Measurements from ENCODE around the gene TNIK.

Gene TNIK

GRCh38 chr3:171495413-171495812 is 35.2 kb upstream of the TNIK start:
- TF ChIP-seq TAF1 (IDR thresholded peaks at IDR 0.05; ENCODE audit: borderline replicate concordance, insufficient read depth, low read length) (no peak), POLR2AphosphoS5 (IDR thresholded peaks at IDR 0.05; ENCODE audit: low read depth, low read length) (no peak)
- TF ChIP-seq, protein P1, sequence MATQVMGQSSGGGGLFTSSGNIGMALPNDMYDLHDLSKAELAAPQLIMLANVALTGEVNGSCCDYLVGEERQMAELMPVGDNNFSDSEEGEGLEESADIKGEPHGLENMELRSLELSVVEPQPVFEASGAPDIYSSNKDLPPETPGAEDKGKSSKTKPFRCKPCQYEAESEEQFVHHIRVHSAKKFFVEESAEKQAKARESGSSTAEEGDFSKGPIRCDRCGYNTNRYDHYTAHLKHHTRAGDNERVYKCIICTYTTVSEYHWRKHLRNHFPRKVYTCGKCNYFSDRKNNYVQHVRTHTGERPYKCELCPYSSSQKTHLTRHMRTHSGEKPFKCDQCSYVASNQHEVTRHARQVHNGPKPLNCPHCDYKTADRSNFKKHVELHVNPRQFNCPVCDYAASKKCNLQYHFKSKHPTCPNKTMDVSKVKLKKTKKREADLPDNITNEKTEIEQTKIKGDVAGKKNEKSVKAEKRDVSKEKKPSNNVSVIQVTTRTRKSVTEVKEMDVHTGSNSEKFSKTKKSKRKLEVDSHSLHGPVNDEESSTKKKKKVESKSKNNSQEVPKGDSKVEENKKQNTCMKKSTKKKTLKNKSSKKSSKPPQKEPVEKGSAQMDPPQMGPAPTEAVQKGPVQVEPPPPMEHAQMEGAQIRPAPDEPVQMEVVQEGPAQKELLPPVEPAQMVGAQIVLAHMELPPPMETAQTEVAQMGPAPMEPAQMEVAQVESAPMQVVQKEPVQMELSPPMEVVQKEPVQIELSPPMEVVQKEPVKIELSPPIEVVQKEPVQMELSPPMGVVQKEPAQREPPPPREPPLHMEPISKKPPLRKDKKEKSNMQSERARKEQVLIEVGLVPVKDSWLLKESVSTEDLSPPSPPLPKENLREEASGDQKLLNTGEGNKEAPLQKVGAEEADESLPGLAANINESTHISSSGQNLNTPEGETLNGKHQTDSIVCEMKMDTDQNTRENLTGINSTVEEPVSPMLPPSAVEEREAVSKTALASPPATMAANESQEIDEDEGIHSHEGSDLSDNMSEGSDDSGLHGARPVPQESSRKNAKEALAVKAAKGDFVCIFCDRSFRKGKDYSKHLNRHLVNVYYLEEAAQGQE (IDR thresholded peaks at IDR 0.05; ENCODE audit: insufficient read depth in 1 of 2, low read depth in 2 of 2, low read length in 2 of 2): no peak

DNA sequence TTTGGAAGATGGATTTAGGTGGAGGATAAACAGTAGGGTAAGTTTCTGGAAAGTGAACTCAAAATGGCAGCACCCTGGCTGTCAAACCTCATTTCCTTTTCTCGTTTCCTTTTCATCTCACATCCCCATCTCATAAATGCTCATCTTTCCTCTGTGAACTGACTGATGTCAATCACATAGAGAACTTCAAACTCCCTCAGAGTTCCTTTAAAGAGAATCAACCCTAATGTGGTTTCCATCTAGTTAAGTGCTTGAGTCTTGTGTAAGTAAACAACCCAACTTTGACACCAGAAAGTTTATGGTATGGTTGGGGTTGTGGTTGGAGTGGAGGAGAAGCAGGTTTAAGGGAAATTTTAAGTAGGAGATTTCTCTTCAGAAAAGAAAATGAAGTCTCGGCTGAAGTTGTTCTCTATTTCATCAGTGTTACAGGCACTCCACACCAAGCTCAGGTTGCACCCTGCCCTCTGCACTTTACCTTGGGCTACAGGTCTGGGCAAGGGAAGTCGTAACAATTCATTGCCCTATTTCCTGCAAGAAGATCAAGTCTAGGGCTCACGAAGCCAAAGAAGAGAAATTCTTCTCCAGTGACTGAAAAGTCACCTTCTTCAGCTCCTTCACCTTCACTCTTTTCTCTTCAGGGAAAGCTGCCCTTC is 34.4 kb upstream of the TNIK start:
- TF ChIP-seq TAF1 (IDR thresholded peaks at IDR 0.05; ENCODE audit: borderline replicate concordance, insufficient read depth, low read length): no peak
- no peak for TF ChIP-seq SIN3A (IDR thresholded peaks at IDR 0.05; ENCODE audit: borderline replicate concordance, insufficient read depth, low read length)
- TF ChIP-seq, protein P1 (IDR thresholded peaks at IDR 0.05; ENCODE audit: insufficient read depth in 1 of 2, low read depth in 2 of 2, low read length in 2 of 2): no peak
- no peak for TF ChIP-seq POLR2AphosphoS5 (IDR thresholded peaks at IDR 0.05; ENCODE audit: low read depth, low read length)
- no peak for TF ChIP-seq FOXP2 (optimal IDR thresholded peaks at IDR 0.05; ENCODE audit: borderline replicate concordance, extremely low read depth, extremely low read length, insufficient read depth)

DNA sequence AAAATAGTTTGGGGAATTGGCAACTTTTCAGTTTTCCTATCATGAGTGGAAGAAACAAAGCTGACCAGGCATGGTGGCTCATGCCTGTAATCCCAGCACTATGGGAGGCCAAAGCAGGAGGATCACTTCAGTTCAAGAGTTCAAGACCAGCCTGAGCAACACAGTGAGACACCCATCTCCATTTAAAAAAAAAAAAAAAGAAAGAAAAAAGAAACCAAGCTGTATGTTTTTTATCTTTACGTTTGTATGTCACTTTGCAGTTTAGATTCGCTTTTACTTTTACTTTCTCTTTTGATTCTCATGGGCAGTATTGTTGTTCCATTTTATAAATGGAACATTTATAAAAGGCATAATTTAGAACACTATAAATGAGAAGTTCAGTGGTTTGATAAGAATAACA is 31.2 kb upstream of the TNIK start:
- no peak for TF ChIP-seq FOXP2 (optimal IDR thresholded peaks at IDR 0.05; ENCODE audit: borderline replicate concordance, extremely low read depth, extremely low read length, insufficient read depth)
- no peak for TF ChIP-seq POLR2AphosphoS5 (IDR thresholded peaks at IDR 0.05; ENCODE audit: low read depth, low read length)
- TF ChIP-seq, protein P1 (IDR thresholded peaks at IDR 0.05; ENCODE audit: insufficient read depth in 1 of 2, low read depth in 2 of 2, low read length in 2 of 2): no peak
- no peak for TF ChIP-seq TAF1 (IDR thresholded peaks at IDR 0.05; ENCODE audit: borderline replicate concordance, insufficient read depth, low read length)
- no peak for TF ChIP-seq SIN3A (IDR thresholded peaks at IDR 0.05; ENCODE audit: borderline replicate concordance, insufficient read depth, low read length)

- TF ChIP-seq POLR2AphosphoS5 (IDR thresholded peaks at IDR 0.05; ENCODE audit: low read depth, low read length): no peak
- TF ChIP-seq, protein P1 (IDR thresholded peaks at IDR 0.05; ENCODE audit: insufficient read depth in 1 of 2, low read depth in 2 of 2, low read length in 2 of 2): no peak
- no peak for TF ChIP-seq TAF1 (IDR thresholded peaks at IDR 0.05; ENCODE audit: borderline replicate concordance, insufficient read depth, low read length)
- TF ChIP-seq FOXP2 (optimal IDR thresholded peaks at IDR 0.05; ENCODE audit: borderline replicate concordance, extremely low read depth, extremely low read length, insufficient read depth): no peak
- TF ChIP-seq SIN3A (IDR thresholded peaks at IDR 0.05; ENCODE audit: borderline replicate concordance, insufficient read depth, low read length): no peak
These were observed 30.7 kb upstream of the TNIK start for GRCh38 chr3:171490901-171491300.

DNA sequence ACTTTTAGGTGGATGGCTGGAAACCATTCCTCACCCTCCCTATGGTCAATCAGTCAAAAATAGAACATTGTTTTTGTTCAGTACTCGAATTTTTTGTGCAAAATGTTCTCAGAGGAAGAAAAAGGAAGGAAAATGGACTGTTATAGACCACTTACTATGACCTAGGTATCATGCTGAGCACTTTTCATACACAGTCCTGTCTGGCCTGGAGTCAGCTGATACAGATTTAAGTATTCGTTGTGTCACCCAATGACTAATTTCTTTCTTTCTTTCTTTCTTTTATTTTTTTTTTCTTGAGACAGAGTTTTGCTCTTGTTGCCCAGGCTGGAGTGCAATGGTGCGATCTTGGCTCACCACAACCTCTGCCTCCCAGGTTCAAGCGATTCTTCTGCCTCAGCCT is 29.1 kb upstream of the TNIK start:
- no peak for TF ChIP-seq POLR2AphosphoS5 (IDR thresholded peaks at IDR 0.05; ENCODE audit: low read depth, low read length)
- no peak for TF ChIP-seq TAF1 (IDR thresholded peaks at IDR 0.05; ENCODE audit: borderline replicate concordance, insufficient read depth, low read length)
- TF ChIP-seq, protein P1 (IDR thresholded peaks at IDR 0.05; ENCODE audit: insufficient read depth in 1 of 2, low read depth in 2 of 2, low read length in 2 of 2): no peak

All from PFSK-1 (cell line).